Ascending aorta (tissue), 2 donors: ENCODE measurements around the gene RAI14. TPM values are rescaled to one million over a fixed set of nuclear protein-coding genes. Genes with fewer than 3 reads are reported as not detected.
"Not testable (repeated sequence)": the region's sequence is repeated elsewhere in the genome, so short reads cannot be mapped to it uniquely, and the experiment has no call there.

Experiments used
- DNase-seq, 2 donors: peaks; one replicate each; pipeline ENCODE4 v3.0.0-alpha.2; 2019; ENCODE audit warnings: low spot score in 2 of 2
- H3K27ac ChIP-seq, 2 donors: fragments of 200-600 bp; sonication (generic); one replicate each; pipeline ENCODE4 v1.5.1; 2016 to 2017; ENCODE audit warnings: mild to moderate bottlenecking in 1 of 2
- H3K27me3 ChIP-seq: fragments of 200-600 bp; sonication (generic); one replicate; pipeline ENCODE4 v1.5.1; 2017
- H3K36me3 ChIP-seq, 2 donors: fragments of 200-600 bp; sonication (generic); one replicate each; pipeline ENCODE4 v1.5.1; 2016
- H3K4me1 ChIP-seq, 2 donors: fragments of 200-600 bp; sonication (generic); one replicate each; pipeline ENCODE4 v1.5.1; 2016 to 2017; ENCODE audit warnings: mild to moderate bottlenecking in 1 of 2
- H3K4me3 ChIP-seq, 2 donors: fragments of 200-600 bp; sonication (generic); one replicate each; pipeline ENCODE4 v1.5.1; 2016 to 2017; ENCODE audit warnings: mild to moderate bottlenecking in 1 of 2
- H3K9me3 ChIP-seq, 2 donors: fragments of 200-600 bp; sonication (generic); one replicate each; pipeline ENCODE4 v1.5.1; 2016
- CTCF ChIP-seq, 3 experiments: fragments of 200-600 bp in 2 of 3; fragments of 450-650 bp in 1 of 3; sonication (generic) in 2 of 3; IDR thresholded peaks; one replicate each; pipeline ENCODE4 v1.5.1; 2016 to 2019; ENCODE audit warnings: antibody characterized with exemption in 3 of 3, mild to moderate bottlenecking in 1 of 3, moderate library complexity in 1 of 3
- intact Hi-C: fragments of 100-400 bp; cut with DNase I; formaldehyde crosslinking; loops from one replicate; pipeline ENCODE4 v1.15.1; 2023
- total RNA-seq: library from RNA; depleted of rRNA; stranded (reverse); fragments of >200 nt; gene quantifications from one replicate; pipeline ENCODE4 v1.1.0, GENCODE V29; 2016

Gene RAI14
- total RNA-seq, 1 donor from 2014 or later = 134 TPM

- H3K27ac ChIP-seq = peak overlapping the region; percentile 44 to 53
- no peak for TF ChIP-seq CTCF (IDR thresholded peaks at IDR 0.05)
- intact Hi-C loops = no loop called here
Measured at GRCh38 chr5:34748431-34748830, 92.3 kb downstream of the RAI14 start.

GRCh38 chr5:34749431-34749873 is 93.3 kb downstream of the RAI14 start:
- H3K4me3 ChIP-seq = no peak overlapping the region
- H3K4me1 ChIP-seq = peaks cover 3 to 7% of the 10 kb centered on the region in 2 donors
- intact Hi-C loops = no loop called here
- no peak for DNase-seq
- H3K27me3 ChIP-seq = no peaks in the 10 kb centered on the region
- H3K9me3 ChIP-seq = no peaks in the 10 kb centered on the region
- peak overlapping the region; percentile 44 to 53 for H3K27ac ChIP-seq
- no peak for TF ChIP-seq CTCF (IDR thresholded peaks at IDR 0.05)
- H3K36me3 ChIP-seq = no peaks in the 10 kb centered on the region

More at GRCh38 chr5:34748431-34748830, 92.3 kb downstream of the RAI14 start:
- Histone ChIP-seq H3K4me1 (peaks cover 3 to 7% of the 10 kb centered on the region in 2 donors), H3K4me3 (no peak overlapping the region), H3K27me3 (no peaks in the 10 kb centered on the region), H3K9me3 (no peaks in the 10 kb centered on the region), H3K36me3 (no peaks in the 10 kb centered on the region)
- DNase-seq = no peak

- peak overlapping the region in 1 of 2 donors; percentile 44 for H3K27ac ChIP-seq
- no peak for DNase-seq
- TF ChIP-seq CTCF (IDR thresholded peaks at IDR 0.05) = no peak
- intact Hi-C loops = no loop called here
- no peaks in the 10 kb centered on the region for H3K36me3 ChIP-seq
- no peaks in the 10 kb centered on the region for H3K9me3 ChIP-seq
- H3K4me1 ChIP-seq = peaks cover 3 to 7% of the 10 kb centered on the region in 2 donors
- H3K4me3 ChIP-seq = no peak overlapping the region
- H3K27me3 ChIP-seq = no peaks in the 10 kb centered on the region
Measured at GRCh38 chr5:34750206-34750605, 94.1 kb downstream of the RAI14 start.

- Histone ChIP-seq H3K36me3 (no peaks in the 10 kb centered on the region), H3K27ac (no peak overlapping the region), H3K27me3 (no peaks in the 10 kb centered on the region), H3K4me3 (no peak overlapping the region), H3K9me3 (no peaks in the 10 kb centered on the region), H3K4me1 (peaks cover 3 to 7% of the 10 kb centered on the region in 2 donors)
- no peak for DNase-seq
- intact Hi-C loops = no loop called here
- no peak for TF ChIP-seq CTCF (IDR thresholded peaks at IDR 0.05)
Measured at GRCh38 chr5:34751807-34752736, 95.9 kb downstream of the RAI14 start.

- H3K27ac ChIP-seq, intact Hi-C loops, H3K4me3 ChIP-seq, H3K36me3 ChIP-seq, H3K4me1 ChIP-seq, H3K27me3 ChIP-seq, DNase-seq, H3K9me3 ChIP-seq: not testable (repeated sequence)
Measured at GRCh38 chr5:34753236-34753635, 97.1 kb downstream of the RAI14 start.

- no peak for TF ChIP-seq CTCF (IDR thresholded peaks at IDR 0.05)
- Histone ChIP-seq H3K4me3 (no peak overlapping the region), H3K4me1 (no peaks in the 10 kb centered on the region), H3K9me3 (no peaks in the 10 kb centered on the region), H3K36me3 (peaks cover 0 to 22% of the 10 kb centered on the region in 2 donors), H3K27me3 (no peaks in the 10 kb centered on the region), H3K27ac (peak overlapping the region; percentile 41 to 54)
- DNase-seq = no peak
- intact Hi-C loops = no loop called here
Measured at GRCh38 chr5:34755926-34756325, 99.8 kb downstream of the RAI14 start.
